K562 (cell line): ENCODE data around the gene CD55. TPM values are rescaled to one million over a fixed set of nuclear protein-coding genes. Genes with fewer than 3 reads are reported as not detected.

Experiments
- AFF1 ChIP-seq, 2 experiments: fragments of 450-650 bp; IDR thresholded peaks; 2 replicates each; pipeline ENCODE4 v1.6.1; 2018; ENCODE audit warnings: mild to moderate bottlenecking in 2 of 2, low read depth in 1 of 2; ENCODE audit not compliant: partially characterized antibody in 2 of 2
- GATAD2B ChIP-seq: fragments of 450-650 bp; IDR thresholded peaks from 2 replicates; pipeline ENCODE4 v1.6.1; 2017; ENCODE audit warnings: mild to moderate bottlenecking, borderline replicate concordance
- HINFP ChIP-seq: fragments of 450-650 bp; conservative IDR thresholded peaks from 2 replicates; pipeline ENCODE4 v1.6.1; 2016; ENCODE audit warnings: missing genetic modification characterization, low read depth, mild to moderate bottlenecking, control low read depth, missing compliant biosample characterization
- HMGN3 ChIP-seq: IDR thresholded peaks from 2 replicates; pipeline ENCODE4 v1.6.1; 2011; ENCODE audit warnings: borderline replicate concordance, low read depth, mild to moderate bottlenecking, mixed read lengths, low read length; ENCODE audit not compliant: insufficient read length; ENCODE audit errors: extremely low read depth
- LEF1 ChIP-seq: fragments of 450-650 bp; IDR thresholded peaks from 2 replicates; pipeline ENCODE4 v1.6.1; 2016; ENCODE audit warnings: mild to moderate bottlenecking
- MAFF ChIP-seq: IDR thresholded peaks from 2 replicates; pipeline ENCODE4 v1.6.1; 2012; ENCODE audit warnings: low read length, improper control_type of control experiment
- NR2C2 ChIP-seq, 2 experiments: fragments of 200-800 bp in 1 of 2; sonication (Bioruptor generic) in 1 of 2; sonication (generic) in 1 of 2; formaldehyde crosslinking in 1 of 2; IDR thresholded peaks; 2 replicates each; pipeline versions ENCODE4 v1.6.1 to v1.8.0; 2016 to 2022; ENCODE audit warnings: mild to moderate bottlenecking in 1 of 2, missing compliant biosample characterization in 1 of 2, missing genetic modification characterization in 1 of 2, missing genetic modification reagents in 1 of 2
- PHF8 ChIP-seq: fragments of 200-600 bp; sonication (generic); IDR thresholded peaks from 2 replicates; pipeline ENCODE4 v1.6.1; 2012; ENCODE audit warnings: mixed run types, mild to moderate bottlenecking, inconsistent platforms, low read length, moderate library complexity, borderline replicate concordance
- PRMT5 ChIP-seq: sonication (generic); formaldehyde crosslinking; IDR thresholded peaks from 2 replicates; pipeline ENCODE4 v1.5.0; 2020; ENCODE audit warnings: missing genetic modification reagents
- TEAD4 ChIP-seq, 2 experiments: sonication (generic) in 1 of 2; formaldehyde crosslinking in 1 of 2; IDR thresholded peaks; 2 replicates each; pipeline versions ENCODE4 v1.6.1 to v1.8.0; 2012 to 2022; ENCODE audit warnings: borderline replicate concordance in 1 of 2, inconsistent platforms in 1 of 2, low read length in 1 of 2, mild to moderate bottlenecking in 1 of 2, missing genetic modification reagents in 1 of 2
- ZBTB11 ChIP-seq, 3 experiments: fragments of 200-800 bp in 1 of 3; fragments of 250-450 bp in 1 of 3; fragments of 450-650 bp in 1 of 3; sonication (Bioruptor Pico) in 1 of 3; sonication (Bioruptor generic) in 1 of 3; formaldehyde crosslinking in 1 of 3; IDR thresholded peaks; 2 replicates each; pipeline versions ENCODE4 v1.6.1 to v1.8.0; 2016 to 2022; ENCODE audit warnings: mild to moderate bottlenecking in 2 of 3, missing genetic modification characterization in 2 of 3, missing compliant biosample characterization in 1 of 3, moderate library complexity in 1 of 3
- ZBTB2 ChIP-seq: fragments of 450-650 bp; IDR thresholded peaks from 2 replicates; pipeline ENCODE4 v1.6.1; 2016; ENCODE audit warnings: antibody characterized with exemption
- ZNF24 ChIP-seq: fragments of 450-650 bp; IDR thresholded peaks from 2 replicates; pipeline ENCODE4 v1.6.1; 2016
- ZNF586 ChIP-seq: fragments of 450-650 bp; formaldehyde crosslinking; conservative IDR thresholded peaks from 2 replicates; pipeline ENCODE4 v1.4.0; 2020; ENCODE audit warnings: mild to moderate bottlenecking, moderate library complexity
- ZSCAN29 ChIP-seq: fragments of 450-650 bp; IDR thresholded peaks from 2 replicates; pipeline ENCODE4 v1.6.1; 2017
- polyA plus RNA-seq, 8 experiments: library from polyadenylated mRNA; depleted of rRNA in 4 of 8; stranded (reverse) in 5 of 8; unstranded in 3 of 8; fragments of >200 nt; fragmentation: Nextera tagmentation in 2 of 8; fragmentation: Illumina TruSeq in 1 of 8; extraction: Ambion mirVana in 2 of 8; extraction: Trizol in 1 of 8; gene quantifications; 2 replicates each; pipeline versions ENCODE4 v1.2.1 to v1.2.3, GENCODE V29; 2011 to 2014; ENCODE audit warnings: inconsistent platforms in 1 of 8, missing spikeins in 1 of 8
- total RNA-seq, 7 experiments: library from RNA; depleted of rRNA in 6 of 7; stranded (reverse); fragments of >200 nt in 6 of 7; fragmentation: Illumina TruSeq in 2 of 7; extraction: Trizol in 2 of 7; gene quantifications; 2 replicates each; pipeline versions ENCODE4 v1.2.1 to v1.2.3, GENCODE V29; 2011 to 2021; ENCODE audit warnings: low replicate concordance in 1 of 7

CD55 gene
- total and polyA plus RNA-seq, 9 of the 15 experiments (the other 6 are each of a cell fraction or from before 2014, with no cell fraction given): 17.7 to 150 (median 97.0) TPM

GRCh38 chr1:207302618-207303393, 18.7 kb upstream of the CD55 start (continued):
- TF ChIP-seq TEAD4 (IDR thresholded peaks at IDR 0.05; ENCODE audit: low read length) (0 out of 2 replicates have a peak, but pooled peaks have one; percentile 25), TEAD4 (CRISPR knock-in tag; IDR thresholded peaks at IDR 0.05; ENCODE audit: borderline replicate concordance) (no peak), LEF1 (no peak), NR2C2 (CRISPR knock-in tag; IDR thresholded peaks at IDR 0.05) (no peak), NR2C2 (tag; IDR thresholded peaks at IDR 0.05) (peak; percentile 31; the same call in 1 of the 2 replicates), ZNF24 (0 out of 2 replicates have a peak, but pooled peaks have one; percentile 35), ZNF586 (no peak), HMGN3 (no peak), PHF8 (no peak), PRMT5 (CRISPR knock-in tag) (no peak), AFF1 (IDR thresholded peaks at IDR 0.05; ENCODE audit: low read depth in 1 of 2, partially characterized antibody in 2 of 2) (peak in 1 of 2 experiments; percentile 41), ZBTB11 (CRISPR knock-in tag; IDR thresholded peaks at IDR 0.05) (no peak), MAFF (no peak), ZSCAN29 (no peak), HINFP (tag) (no peak), ZBTB2 (0 out of 2 replicates have a peak, but pooled peaks have one; percentile 51), GATAD2B (no peak)
